Astrocyte (in vitro differentiated cells and primary cell): ENCODE data around the gene SLC7A5. TPM values are rescaled to one million over a fixed set of nuclear protein-coding genes. Genes with fewer than 3 reads are reported as not detected.
A peak's percentile ranks its signal among the peaks of the same experiment; 100 is the strongest.

Experiments
- DNase-seq: peaks from one replicate; pipeline ENCODE4 v3.0.0-alpha.2; 2010; ENCODE audit warnings: low read depth
- FAIRE-seq: peaks from 2 replicates; lab custom pipeline; 2011; peaks lifted over from hg19 to GRCh38; lab: Jason Lieb, UNC
- H2AFZ ChIP-seq: 2 replicates; pipeline ENCODE4 v1.6.0; 2012; ENCODE audit warnings: low read depth, low read length, inconsistent platforms
- H3K27ac ChIP-seq: 2 replicates; pipeline ENCODE4 v1.5.1; 2011; ENCODE audit warnings: low read depth, low read length, inconsistent platforms
- H3K27me3 ChIP-seq: 2 replicates; pipeline ENCODE4 v1.6.0; 2011; ENCODE audit warnings: low read length, inconsistent platforms; ENCODE audit not compliant: insufficient read depth
- H3K36me3 ChIP-seq: 2 replicates; pipeline ENCODE4 v1.5.1; 2011; ENCODE audit warnings: low read length, inconsistent platforms; ENCODE audit not compliant: insufficient read depth
- H3K4me1 ChIP-seq: 2 replicates; pipeline ENCODE4 v1.5.1; 2011; ENCODE audit warnings: low read length, inconsistent platforms; ENCODE audit not compliant: insufficient read depth
- H3K4me2 ChIP-seq: 2 replicates; pipeline ENCODE4 v1.6.0; 2012; ENCODE audit warnings: low read length, inconsistent platforms
- H3K4me3 ChIP-seq: 2 replicates; pipeline ENCODE4 v1.5.1; 2011; ENCODE audit warnings: low read depth, mild to moderate bottlenecking, low read length, inconsistent platforms; ENCODE audit not compliant: insufficient read depth
- H3K79me2 ChIP-seq: 2 replicates; pipeline ENCODE4 v1.6.0; 2012; ENCODE audit warnings: mild to moderate bottlenecking, low read length, inconsistent platforms; ENCODE audit not compliant: insufficient read depth
- H3K9ac ChIP-seq: 2 replicates; pipeline ENCODE4 v1.6.0; 2012; ENCODE audit warnings: mild to moderate bottlenecking, low read length, inconsistent platforms
- H3K9me3 ChIP-seq: 2 replicates; pipeline ENCODE4 v1.5.1; 2012; ENCODE audit warnings: low read depth, mild to moderate bottlenecking, low read length, inconsistent platforms; ENCODE audit not compliant: insufficient read depth
- H4K20me1 ChIP-seq: 2 replicates; pipeline ENCODE4 v1.6.0; 2012; ENCODE audit warnings: low read length, inconsistent platforms; ENCODE audit not compliant: insufficient read depth
- H3K27ac Mint-ChIP-seq: one replicate; pipeline ENCODE4 v1.8.0; 2021; ENCODE audit warnings: mild to moderate bottlenecking, mixed read lengths; ENCODE audit not compliant: unreplicated experiment
- H3K27me3 Mint-ChIP-seq: one replicate; pipeline ENCODE4 v1.8.0; 2021; ENCODE audit warnings: low read depth, mixed read lengths; ENCODE audit not compliant: unreplicated experiment
- H3K36me3 Mint-ChIP-seq: one replicate; pipeline ENCODE4 v1.8.0; 2021; ENCODE audit warnings: low read depth, mixed read lengths; ENCODE audit not compliant: unreplicated experiment
- H3K4me1 Mint-ChIP-seq: one replicate; pipeline ENCODE4 v1.8.0; 2021; ENCODE audit warnings: low read depth, mixed read lengths; ENCODE audit not compliant: unreplicated experiment
- H3K4me3 Mint-ChIP-seq: one replicate; pipeline ENCODE4 v1.8.0; 2021; ENCODE audit warnings: mild to moderate bottlenecking, moderate library complexity, mixed read lengths; ENCODE audit not compliant: unreplicated experiment
- H3K9me3 Mint-ChIP-seq: one replicate; pipeline ENCODE4 v1.8.0; 2021; ENCODE audit warnings: mild to moderate bottlenecking, mixed read lengths; ENCODE audit not compliant: unreplicated experiment
- CTCF ChIP-seq: IDR thresholded peaks from 2 replicates; pipeline ENCODE4 v1.5.1; 2011; ENCODE audit warnings: low read depth, mild to moderate bottlenecking, inconsistent platforms, low read length, moderate library complexity; ENCODE audit not compliant: insufficient read depth
- EZH2 ChIP-seq: IDR thresholded peaks from 2 replicates; pipeline ENCODE4 v1.6.1; 2012; ENCODE audit warnings: mild to moderate bottlenecking, low read length, inconsistent platforms; ENCODE audit not compliant: insufficient read depth
- total RNA-seq: library from RNA; stranded (reverse); gene quantifications from 2 replicates; pipeline ENCODE4 v1.2.1, GENCODE V29; 2021

The SLC7A5 gene
- total RNA-seq, 1 donor from 2014 or later = 815 TPM

- Mint-ChIP-seq H3K36me3 (peaks cover 15% of the 10 kb centered on the region), H3K27me3 (no peaks in the 10 kb centered on the region), H3K4me1 (peaks cover 19% of the 10 kb centered on the region), H3K4me3 (no peak overlapping the region), H3K9me3 (peaks cover under 1% of the 10 kb centered on the region), H3K27ac (no peak overlapping the region)
- Histone ChIP-seq H3K27ac (no peak overlapping the region), H3K79me2 (peaks cover 40% of the 10 kb centered on the region), H3K27me3 (no peaks in the 10 kb centered on the region), H3K4me2 (no peak overlapping the region), H3K4me1 (peaks cover 14% of the 10 kb centered on the region), H3K4me3 (no peak overlapping the region), H3K9ac (no peak overlapping the region), H2AFZ (no peak overlapping the region), H4K20me1 (peaks cover 93% of the 10 kb centered on the region), H3K36me3 (peaks cover 30% of the 10 kb centered on the region), H3K9me3 (no peaks in the 10 kb centered on the region)
- TF ChIP-seq EZH2 (no peak), CTCF (no peak)
- FAIRE-seq (no peak), DNase-seq (no peak)
Measured at GRCh38 chr16:87839542-87840270, 29.6 kb downstream of the SLC7A5 start.

GRCh38 chr16:87838643-87839541, 30.4 kb downstream of the SLC7A5 start:
- peaks cover 93% of the 10 kb centered on the region for H4K20me1 ChIP-seq
- H3K27ac ChIP-seq = no peak overlapping the region
- no peak overlapping the region for H3K4me3 Mint-ChIP-seq
- no peak for FAIRE-seq
- H3K9me3 ChIP-seq = no peaks in the 10 kb centered on the region
- peaks cover 21% of the 10 kb centered on the region for H3K36me3 Mint-ChIP-seq
- no peak overlapping the region for H2AFZ ChIP-seq
- no peaks in the 10 kb centered on the region for H3K27me3 Mint-ChIP-seq
- no peaks in the 10 kb centered on the region for H3K27me3 ChIP-seq
- H3K4me1 Mint-ChIP-seq = peaks cover 22% of the 10 kb centered on the region
- H3K4me2 ChIP-seq = no peak overlapping the region
- no peak for DNase-seq
- TF ChIP-seq EZH2 = no peak
- TF ChIP-seq CTCF = no peak
- H3K9me3 Mint-ChIP-seq = no peaks in the 10 kb centered on the region
- no peak overlapping the region for H3K4me3 ChIP-seq
- H3K9ac ChIP-seq = no peak overlapping the region
- H3K36me3 ChIP-seq = peaks cover 32% of the 10 kb centered on the region
- peaks cover 32% of the 10 kb centered on the region for H3K79me2 ChIP-seq
- H3K4me1 ChIP-seq = peaks cover 16% of the 10 kb centered on the region
- peak overlapping the region; percentile 80 for H3K27ac Mint-ChIP-seq
